ENCODE data around the gene ACKR3. TPM values are rescaled to one million over a fixed set of nuclear protein-coding genes. Genes with fewer than 3 reads are reported as not detected.

Gene ACKR3
- total and polyA plus RNA-seq, 2 of the 4 experiments (the other 2 are of a cell fraction), result not detected

- H3K4ac ChIP-seq (ENCODE audit: low read depth, low read length), result no peak overlapping the region
- no peak overlapping the region for H4K91ac ChIP-seq (ENCODE audit: insufficient read depth, low read depth, low read length)
- dilution Hi-C loops (cut with HindIII; ENCODE audit: low sequenced_read_pairs, unreplicated experiment), result no loop called here
- no peaks in the 10 kb centered on the region; the same call in 1 of the 2 replicates for H3K9me3 ChIP-seq (ENCODE audit: control insufficient read depth, insufficient read depth, low read length)
- ATAC-seq (ENCODE audit: low read depth) (no peak), DNase-seq (no peak)
- H3K27ac ChIP-seq (ENCODE audit: insufficient read depth, low read length), result no peak overlapping the region
- H4K20me1 ChIP-seq (ENCODE audit: insufficient read depth, low read length), result no peaks in the 10 kb centered on the region
- no peak for TF ChIP-seq MAFK (IDR thresholded peaks at IDR 0.05; ENCODE audit: low read depth, low read length)
- no peak for TF ChIP-seq USF2 (IDR thresholded peaks at IDR 0.05; ENCODE audit: low read depth, low read length)
- TF ChIP-seq FOS (IDR thresholded peaks at IDR 0.05; ENCODE audit: low read depth, low read length), result no peak
- TF ChIP-seq, protein P1, sequence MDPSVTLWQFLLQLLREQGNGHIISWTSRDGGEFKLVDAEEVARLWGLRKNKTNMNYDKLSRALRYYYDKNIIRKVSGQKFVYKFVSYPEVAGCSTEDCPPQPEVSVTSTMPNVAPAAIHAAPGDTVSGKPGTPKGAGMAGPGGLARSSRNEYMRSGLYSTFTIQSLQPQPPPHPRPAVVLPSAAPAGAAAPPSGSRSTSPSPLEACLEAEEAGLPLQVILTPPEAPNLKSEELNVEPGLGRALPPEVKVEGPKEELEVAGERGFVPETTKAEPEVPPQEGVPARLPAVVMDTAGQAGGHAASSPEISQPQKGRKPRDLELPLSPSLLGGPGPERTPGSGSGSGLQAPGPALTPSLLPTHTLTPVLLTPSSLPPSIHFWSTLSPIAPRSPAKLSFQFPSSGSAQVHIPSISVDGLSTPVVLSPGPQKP (IDR thresholded peaks at IDR 0.05; ENCODE audit: borderline replicate concordance, low read depth, low read length), result no peak
- TF ChIP-seq, protein P2, sequence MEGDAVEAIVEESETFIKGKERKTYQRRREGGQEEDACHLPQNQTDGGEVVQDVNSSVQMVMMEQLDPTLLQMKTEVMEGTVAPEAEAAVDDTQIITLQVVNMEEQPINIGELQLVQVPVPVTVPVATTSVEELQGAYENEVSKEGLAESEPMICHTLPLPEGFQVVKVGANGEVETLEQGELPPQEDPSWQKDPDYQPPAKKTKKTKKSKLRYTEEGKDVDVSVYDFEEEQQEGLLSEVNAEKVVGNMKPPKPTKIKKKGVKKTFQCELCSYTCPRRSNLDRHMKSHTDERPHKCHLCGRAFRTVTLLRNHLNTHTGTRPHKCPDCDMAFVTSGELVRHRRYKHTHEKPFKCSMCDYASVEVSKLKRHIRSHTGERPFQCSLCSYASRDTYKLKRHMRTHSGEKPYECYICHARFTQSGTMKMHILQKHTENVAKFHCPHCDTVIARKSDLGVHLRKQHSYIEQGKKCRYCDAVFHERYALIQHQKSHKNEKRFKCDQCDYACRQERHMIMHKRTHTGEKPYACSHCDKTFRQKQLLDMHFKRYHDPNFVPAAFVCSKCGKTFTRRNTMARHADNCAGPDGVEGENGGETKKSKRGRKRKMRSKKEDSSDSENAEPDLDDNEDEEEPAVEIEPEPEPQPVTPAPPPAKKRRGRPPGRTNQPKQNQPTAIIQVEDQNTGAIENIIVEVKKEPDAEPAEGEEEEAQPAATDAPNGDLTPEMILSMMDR (conservative IDR thresholded peaks at IDR 0.05; ENCODE audit: low read depth, low read length), result no peak
- TF ChIP-seq POLR2A (IDR thresholded peaks at IDR 0.05; ENCODE audit: low read depth, low read length), result no peak
- H3K4me3 ChIP-seq (ENCODE audit: insufficient read depth, low read depth, low read length), result no peak overlapping the region
- H3K27me3 ChIP-seq (ENCODE audit: control insufficient read depth, insufficient read depth, low read length), result peaks cover 29% of the 10 kb centered on the region
- H2AK9ac ChIP-seq (replicated peaks; ENCODE audit: low read depth, low read length, poor library complexity), result no peak overlapping the region
- H2AK5ac ChIP-seq (ENCODE audit: low read depth, low read length), result no peak overlapping the region
- no peak overlapping the region for H3K18ac ChIP-seq (ENCODE audit: low read depth, low read length)
- ChIA-PET CTCF (no interaction called here), POLR2A (ENCODE audit: unreplicated experiment) (no interaction called here)
- H2BK20ac ChIP-seq (ENCODE audit: low read depth, low read length), result no peak overlapping the region
- WGBS, 2 experiments (ENCODE audit: extremely low coverage in 2 of 2, insufficient read length in 1 of 2), result 58% methylated on average over 10 of the region's 18 CpGs; no CpG with 5 or more reads in 1 of the 2 experiments
- in situ Hi-C loops (cut with MboI; ENCODE audit: low sequenced_read_pairs), result no loop called here
- H3K14ac ChIP-seq (replicated peaks; ENCODE audit: low read depth, low read length), result no peak overlapping the region
- H3K4me1 ChIP-seq (ENCODE audit: control insufficient read depth, insufficient read depth, low read length), result no peaks in the 10 kb centered on the region
- no TSS peak for BruUV-seq (replicated peaks)
- H3K79me1 ChIP-seq (ENCODE audit: low read depth in 1 of 2, low read length in 2 of 2), result no peaks in the 10 kb centered on the region
- intact Hi-C loops (cut with micrococcal nuclease), result no loop called here
- no peak overlapping the region for H2BK120ac ChIP-seq (ENCODE audit: low read depth, low read length)
- no peak overlapping the region for H2BK15ac ChIP-seq (ENCODE audit: low read depth, low read length)
- no peak overlapping the region for H3K9ac ChIP-seq (ENCODE audit: low read depth, low read length)
- H4K8ac ChIP-seq (ENCODE audit: low read depth in 2 of 2, low read length in 2 of 2), result no peak overlapping the region
- H3K4me2 ChIP-seq (ENCODE audit: low read depth, low read length), result no peak overlapping the region
- no peak overlapping the region for H4K5ac ChIP-seq (ENCODE audit: low read depth, low read length)
- no peaks in the 10 kb centered on the region for H3K9me1 ChIP-seq (ENCODE audit: insufficient read depth, low read length)
- no peak overlapping the region for H3K56ac ChIP-seq (ENCODE audit: extremely low read depth, insufficient read depth, low read length)
- no peak overlapping the region for H3K23ac ChIP-seq (ENCODE audit: low read depth, low read length)
- H2BK5ac ChIP-seq (ENCODE audit: low read depth, low read length, poor library complexity, severe bottlenecking), result no peak overlapping the region
- H2AFZ ChIP-seq (replicated peaks; ENCODE audit: low read length, poor library complexity), result no peak overlapping the region
- H3K36me3 ChIP-seq (ENCODE audit: control insufficient read depth, insufficient read depth, low read length), result no peaks in the 10 kb centered on the region
These were observed 5.0 kb downstream of the ACKR3 start for GRCh38 chr2:236574424-236575145.
